Endothelial cell of umbilical vein (primary cell): ENCODE results near the gene RIMBP2.

Source experiments
- EZH2 ChIP-seq: IDR thresholded peaks from 2 replicates; pipeline ENCODE4 v1.6.1; 2012; ENCODE audit warnings: borderline replicate concordance, low read depth, mild to moderate bottlenecking, moderate library complexity, low read length, inconsistent platforms; ENCODE audit not compliant: severe bottlenecking
- POLR2A ChIP-seq: IDR thresholded peaks from 2 replicates; pipeline ENCODE4 v1.6.1; 2012; ENCODE audit warnings: low read depth, mild to moderate bottlenecking, control low read depth, low read length

- TF ChIP-seq EZH2 = no peak
- no peak for TF ChIP-seq POLR2A
These were observed 12.2 kb downstream of the RIMBP2 start for GRCh38 chr12:130703733-130704375.
